Fibroblast of upper back skin (primary cell): ENCODE data around the gene XG.
"Not testable (repeated sequence)": the region's sequence is repeated elsewhere in the genome, so short reads cannot be mapped to it uniquely, and the experiment has no call there.

ENCODE experiments used
- DNase-seq: peaks from one replicate; pipeline ENCODE4 v3.0.0-alpha.2; 2013

XG gene

GRCh38 chrX:2781698-2782097, 29.9 kb downstream of the XG start:
- DNase-seq = no peak

- DNase-seq = no peak
Observed at GRCh38 chrX:2782171-2782570, 30.3 kb downstream of the XG start.

- no peak for DNase-seq
Observed at GRCh38 chrX:2782778-2783177, 30.9 kb downstream of the XG start.

- DNase-seq = peak; percentile 18
Observed at GRCh38 chrX:2784026-2784425, 32.2 kb downstream of the XG start.

- no peak for DNase-seq
Observed at GRCh38 chrX:2785538-2785937, 33.7 kb downstream of the XG start.

- no peak for DNase-seq
Observed at GRCh38 chrX:2788980-2789379, 37.1 kb downstream of the XG start.

GRCh38 chrX:2789569-2789968, 37.7 kb downstream of the XG start:
- no peak for DNase-seq

GRCh38 chrX:2793752-2794151, 41.9 kb downstream of the XG start:
- DNase-seq = no peak

- no peak for DNase-seq
Observed at GRCh38 chrX:2794336-2794735, 42.5 kb downstream of the XG start.

- DNase-seq = not testable (repeated sequence)
Observed at GRCh38 chrX:2796808-2797207, 45.0 kb downstream of the XG start.

GRCh38 chrX:2799369-2799768, 47.5 kb downstream of the XG start:
- DNase-seq = no peak

- DNase-seq = not testable (repeated sequence)
Observed at GRCh38 chrX:2799980-2800379, 48.1 kb downstream of the XG start.

GRCh38 chrX:2801223-2801622, 49.4 kb downstream of the XG start:
- no peak for DNase-seq

GRCh38 chrX:2802376-2803090, 50.7 kb downstream of the XG start:
- DNase-seq = peak; percentile 34

- not testable (repeated sequence) for DNase-seq
Observed at GRCh38 chrX:2803486-2803885, 51.6 kb downstream of the XG start.

- peak; percentile 46 for DNase-seq
Observed at GRCh38 chrX:2804106-2804843, 52.4 kb downstream of the XG start.

- peak; percentile 86 for DNase-seq
Observed at GRCh38 chrX:2804858-2805257, 53.0 kb downstream of the XG start.

GRCh38 chrX:2811271-2811670, 59.4 kb downstream of the XG start:
- DNase-seq = peak; percentile 13

GRCh38 chrX:2812161-2812907, 60.5 kb downstream of the XG start:
- peak; percentile 56 for DNase-seq

- no peak for DNase-seq
Observed at GRCh38 chrX:2817036-2817435, 65.2 kb downstream of the XG start.

GRCh38 chrX:2819345-2820135, 67.7 kb downstream of the XG start:
- DNase-seq = peak; percentile 28

- DNase-seq = no peak
Observed at GRCh38 chrX:2820136-2820771, 68.4 kb downstream of the XG start.
